NOMO-1 treated with dmso at 0.1 percent for 144 hours (cell line): ENCODE measurements around the gene TESK1.
"Not testable (repeated sequence)": the region's sequence is repeated elsewhere in the genome, so short reads cannot be mapped to it uniquely, and the experiment has no call there.

Experiments
- DNase-seq: peaks from one replicate; lab custom pipeline; 2025; ENCODE audit not compliant: unreplicated experiment; lab: John Stamatoyannopoulos, UW

Gene TESK1

DNA sequence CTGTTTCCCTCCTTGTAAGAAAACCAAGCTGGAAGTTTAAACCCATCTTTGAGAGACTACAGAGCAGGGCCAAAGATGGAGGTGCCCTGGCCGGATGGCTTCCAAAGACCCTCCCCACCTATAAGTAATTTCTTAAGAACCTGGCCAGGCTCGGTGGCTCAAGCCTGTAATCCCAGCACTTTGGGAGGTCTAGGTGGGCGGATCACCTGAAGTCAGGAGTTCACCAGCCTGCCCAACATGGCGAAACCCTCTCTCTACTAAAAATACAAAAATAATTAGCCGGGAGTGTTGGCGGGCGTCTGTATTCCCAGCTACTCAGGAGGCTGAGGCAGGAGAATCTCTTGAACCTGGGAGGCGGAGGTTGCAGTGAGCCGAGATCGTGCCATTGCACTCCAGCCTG, 40.7 kb downstream of the TESK1 start:
- not testable (repeated sequence) for DNase-seq

DNA sequence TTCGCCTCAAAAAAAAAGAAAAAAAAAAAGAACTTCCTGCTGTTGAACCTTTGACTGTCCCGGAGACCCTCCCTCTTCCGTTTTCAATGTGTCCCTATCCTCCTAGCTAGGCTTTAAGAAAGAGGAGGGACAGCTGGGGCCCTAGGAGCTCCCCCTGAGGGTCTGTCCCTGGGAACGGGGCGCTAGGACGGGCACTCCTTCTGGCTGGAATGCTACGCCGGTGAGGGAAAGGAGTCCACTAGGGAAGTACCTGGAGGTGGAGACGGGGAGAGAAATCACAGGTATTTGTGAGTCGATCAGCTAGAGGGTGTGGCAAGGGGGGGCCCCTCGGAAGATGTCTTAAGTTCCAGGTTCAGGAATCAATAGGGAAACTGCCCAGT, 41.1 kb downstream of the TESK1 start:
- DNase-seq = no peak

GRCh38 chr9:35646533-35647265, 41.6 kb downstream of the TESK1 start:
- peak; percentile 92 for DNase-seq

DNA sequence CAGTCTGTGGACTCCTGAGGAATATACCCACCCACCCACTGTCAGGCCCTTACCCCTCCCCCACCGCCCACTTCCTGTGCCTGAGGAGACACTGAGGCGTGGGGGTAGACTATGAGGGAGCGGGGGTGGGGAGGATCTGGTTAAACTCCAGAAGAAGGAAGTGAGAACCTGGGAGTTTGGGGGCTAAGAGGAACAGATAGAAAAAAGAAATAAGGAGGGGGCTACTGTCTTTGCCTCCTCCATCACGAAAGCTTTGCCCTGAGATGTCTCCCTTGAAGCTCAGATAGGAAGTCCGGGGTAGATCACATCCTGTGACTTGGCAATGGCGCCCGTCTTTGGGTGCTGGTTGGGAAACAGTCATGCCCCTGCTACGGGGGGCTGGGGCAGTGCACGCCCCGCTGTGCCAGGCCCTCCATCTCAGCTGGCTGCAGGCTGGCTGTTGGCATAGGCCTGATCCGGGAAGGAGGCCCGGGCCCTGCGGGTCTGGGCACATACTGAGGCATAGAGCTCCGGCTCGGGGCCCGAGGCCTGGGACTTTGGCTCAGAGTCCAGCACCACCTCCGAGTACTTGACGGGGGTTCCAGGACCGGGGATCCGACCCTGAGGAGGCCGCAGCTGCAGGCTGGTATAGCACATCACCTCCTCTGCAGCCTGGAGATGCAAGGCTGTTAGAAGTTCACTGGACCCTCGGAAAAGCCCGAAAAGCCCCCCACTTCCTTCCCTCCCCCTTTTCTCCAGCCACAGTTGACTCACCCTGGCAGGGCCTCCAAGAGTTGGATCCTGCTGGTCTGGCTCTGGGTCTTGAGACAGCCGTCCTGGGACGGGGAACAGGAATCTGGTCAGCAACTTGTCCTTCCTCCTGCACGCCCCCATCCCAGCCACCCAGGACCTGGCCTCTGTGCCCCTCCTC, 44.6 kb downstream of the TESK1 start:
- DNase-seq = peak; percentile 30

DNA sequence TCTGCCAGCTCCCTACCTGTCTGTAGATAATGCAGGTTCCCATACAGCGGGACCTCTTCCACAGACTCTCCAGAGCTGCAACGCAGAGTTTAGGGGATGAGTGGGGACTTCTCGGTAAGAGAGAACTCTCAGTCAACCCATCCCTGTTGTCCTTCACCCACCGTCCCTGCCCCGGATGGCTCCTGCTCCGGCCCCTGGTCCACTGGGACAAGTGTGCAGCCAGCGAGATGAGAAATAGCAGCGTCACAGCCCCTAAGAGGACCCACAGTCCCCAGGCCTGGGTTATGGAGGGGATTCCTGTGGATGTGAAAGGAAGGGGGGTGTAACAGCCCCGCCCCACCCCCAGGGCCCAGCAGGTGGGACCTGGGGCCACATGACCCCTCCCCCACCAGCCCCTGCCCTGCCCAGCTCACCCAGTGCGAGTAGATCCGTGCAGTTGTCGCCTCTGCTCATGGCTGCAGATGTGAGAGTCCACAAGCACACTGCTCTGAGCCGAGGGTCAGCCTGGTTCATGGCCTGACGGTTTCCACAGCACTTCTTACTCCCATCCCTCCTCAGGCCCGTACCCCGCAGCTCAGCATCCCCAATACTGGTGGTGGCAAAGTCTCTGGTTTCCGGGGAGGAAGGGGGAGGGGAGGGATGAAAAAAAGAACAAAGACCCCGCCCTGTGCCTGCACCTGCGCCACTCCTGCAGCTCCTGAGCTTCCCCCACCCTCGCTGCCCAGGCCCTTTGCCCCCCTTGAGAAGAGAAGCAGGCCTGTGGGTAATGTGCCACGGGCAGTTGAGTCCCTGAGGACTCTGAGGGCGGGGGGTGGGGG, 45.5 kb downstream of the TESK1 start, which contains the start of gene SIT1:
Gene SIT1 (minus strand): TSS at position 591 of the 818 bp plus-strand sequence. CDS start 78 bp downstream, at position 513.
- DNase-seq = no peak

GRCh38 chr9:35651956-35652828, 47.1 kb downstream of the TESK1 start:
- peak; percentile 46 for DNase-seq

- DNase-seq = peak; percentile 46
Measured at GRCh38 chr9:35652829-35653209, 47.8 kb downstream of the TESK1 start.

DNA sequence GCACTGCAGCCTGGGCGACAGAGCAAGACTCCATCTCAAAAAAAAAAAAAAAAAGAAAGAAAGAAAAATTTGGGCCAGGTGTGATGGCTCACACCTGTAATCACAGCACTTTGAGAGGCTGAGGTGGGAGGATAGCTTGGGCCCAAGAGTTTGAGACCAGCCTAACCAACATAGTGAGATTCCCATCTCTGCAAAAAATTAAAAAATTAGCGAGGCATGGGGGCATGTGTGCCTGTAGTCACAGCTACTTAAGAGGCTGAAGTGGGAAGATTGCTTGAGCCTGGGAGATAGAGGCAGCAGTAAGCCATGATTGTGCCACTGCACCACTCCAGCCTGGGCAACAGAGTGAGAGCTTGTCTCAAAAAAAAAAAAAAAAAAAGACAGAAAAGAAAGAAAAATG, 48.5 kb downstream of the TESK1 start:
- DNase-seq = no peak

GRCh38 chr9:35656348-35656747, 51.3 kb downstream of the TESK1 start:
- no peak for DNase-seq

GRCh38 chr9:35656831-35657545, 51.9 kb downstream of the TESK1 start:
- no peak for DNase-seq

- DNase-seq = peak; percentile 99
Measured at GRCh38 chr9:35657546-35658136, 52.6 kb downstream of the TESK1 start, which contains the start of gene RMRP. RMRP (minus strand) TSS chr9:35658019.

DNA sequence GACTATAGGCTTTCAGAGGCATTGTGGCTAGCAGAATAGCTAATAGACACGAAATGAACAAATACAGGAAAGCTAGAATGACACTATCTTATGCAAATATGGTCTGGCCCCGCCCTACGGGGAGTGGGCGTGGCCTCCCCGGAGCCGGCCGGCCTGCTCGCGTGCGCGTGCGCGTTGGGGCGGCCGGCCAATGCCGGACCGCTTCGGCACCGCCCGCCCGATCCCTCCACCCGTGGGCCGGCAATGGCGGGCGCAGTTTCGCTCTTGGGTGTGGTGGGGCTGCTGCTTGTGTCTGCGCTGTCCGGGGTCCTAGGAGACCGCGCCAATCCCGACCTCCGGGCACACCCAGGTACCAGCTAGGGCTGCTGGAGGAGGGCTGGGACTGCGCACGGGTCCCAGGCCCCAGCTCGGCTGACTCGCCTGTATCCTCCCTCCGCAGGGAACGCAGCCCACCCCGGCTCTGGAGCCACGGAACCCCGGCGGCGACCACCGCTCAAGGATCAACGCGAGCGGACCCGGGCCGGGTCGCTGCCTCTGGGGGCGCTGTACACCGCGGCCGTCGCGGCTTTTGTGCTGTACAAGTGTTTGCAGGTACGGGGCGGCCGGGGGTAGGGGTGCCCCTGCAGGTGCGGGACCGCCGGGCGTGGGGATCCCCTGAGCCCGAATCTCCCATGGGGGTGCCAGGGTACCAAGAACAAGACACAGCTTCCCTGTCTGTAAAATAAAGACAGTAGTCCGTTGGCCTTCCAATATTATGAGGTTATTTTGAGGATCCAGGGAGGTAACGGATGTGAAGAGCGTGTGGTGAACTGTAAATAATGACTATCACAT, 53.3 kb downstream of the TESK1 start, which contains the start of gene CCDC107:
Gene CCDC107 (plus strand): TSS at position 156 of the 831 bp plus-strand sequence. CDS start 88 bp downstream, at position 244.
- DNase-seq = peak; percentile 81

DNA sequence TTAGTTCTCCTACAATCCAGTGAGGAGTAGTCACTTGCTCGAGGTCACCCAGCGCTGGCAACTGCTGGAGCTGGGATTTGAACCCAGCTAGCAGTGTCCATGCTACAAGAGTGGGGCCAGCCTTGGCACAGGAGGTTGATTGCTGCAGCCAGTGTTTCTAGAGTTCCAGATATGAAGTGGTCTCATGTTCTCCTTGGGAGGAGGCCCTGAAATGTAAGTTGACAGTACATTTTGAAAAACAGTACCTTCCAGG, 53.8 kb downstream of the TESK1 start:
- no peak for DNase-seq

- DNase-seq = no peak
Measured at GRCh38 chr9:35659340-35659739, 54.3 kb downstream of the TESK1 start.
